Activated naive CD8-positive, alpha-beta T cell (primary cell): ENCODE data around the gene C2orf76.

Experiments used
- H3K27ac Mint-ChIP-seq: one replicate; pipeline ENCODE4 v1.8.0; 2021; ENCODE audit warnings: mixed read lengths
- H3K27me3 Mint-ChIP-seq: one replicate; pipeline ENCODE4 v1.8.0; 2021; ENCODE audit warnings: mixed read lengths
- H3K36me3 Mint-ChIP-seq: one replicate; pipeline ENCODE4 v1.8.0; 2021; ENCODE audit warnings: mixed read lengths
- H3K4me1 Mint-ChIP-seq: one replicate; pipeline ENCODE4 v1.8.0; 2021; ENCODE audit warnings: low read depth, mixed read lengths
- H3K4me3 Mint-ChIP-seq: one replicate; pipeline ENCODE4 v1.8.0; 2021; ENCODE audit warnings: mild to moderate bottlenecking, mixed read lengths
- H3K9me3 Mint-ChIP-seq: one replicate; pipeline ENCODE4 v1.8.0; 2021; ENCODE audit warnings: low read depth, mixed read lengths

Gene C2orf76

GRCh38 chr2:119305497-119306195 is 61.0 kb downstream of the C2orf76 start:
- no peaks in the 10 kb centered on the region for H3K27me3 Mint-ChIP-seq
- no peak overlapping the region for H3K4me3 Mint-ChIP-seq
- H3K4me1 Mint-ChIP-seq: no peaks in the 10 kb centered on the region
- H3K27ac Mint-ChIP-seq: no peak overlapping the region
- H3K36me3 Mint-ChIP-seq: peaks cover 12% of the 10 kb centered on the region
- no peaks in the 10 kb centered on the region for H3K9me3 Mint-ChIP-seq

GRCh38 chr2:119304847-119305246 is 61.8 kb downstream of the C2orf76 start:
- Mint-ChIP-seq H3K27me3 (no peaks in the 10 kb centered on the region), H3K27ac (no peak overlapping the region), H3K9me3 (no peaks in the 10 kb centered on the region), H3K36me3 (peaks cover 15% of the 10 kb centered on the region), H3K4me1 (no peaks in the 10 kb centered on the region), H3K4me3 (no peak overlapping the region)

DNA sequence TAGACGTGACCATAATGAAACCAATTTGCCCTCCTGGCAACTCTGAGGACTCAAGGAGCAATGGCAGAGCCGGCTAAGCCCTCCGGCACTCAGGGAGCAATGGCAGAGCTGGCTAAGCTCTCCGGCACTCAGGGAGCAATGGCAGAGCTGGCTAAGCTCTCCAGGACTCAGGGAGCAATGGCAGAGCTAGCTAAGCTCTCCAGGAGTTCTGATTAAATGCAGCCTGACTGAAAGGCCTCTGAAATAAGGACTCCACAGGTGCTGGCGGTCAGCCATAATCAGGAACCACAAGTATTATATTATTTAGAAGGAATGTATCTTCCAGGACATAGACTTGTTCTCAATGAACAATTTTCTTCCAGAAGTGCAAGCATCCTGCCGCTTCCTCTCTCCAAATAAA is 65.2 kb downstream of the C2orf76 start:
- H3K36me3 Mint-ChIP-seq: peaks cover 14% of the 10 kb centered on the region

DNA sequence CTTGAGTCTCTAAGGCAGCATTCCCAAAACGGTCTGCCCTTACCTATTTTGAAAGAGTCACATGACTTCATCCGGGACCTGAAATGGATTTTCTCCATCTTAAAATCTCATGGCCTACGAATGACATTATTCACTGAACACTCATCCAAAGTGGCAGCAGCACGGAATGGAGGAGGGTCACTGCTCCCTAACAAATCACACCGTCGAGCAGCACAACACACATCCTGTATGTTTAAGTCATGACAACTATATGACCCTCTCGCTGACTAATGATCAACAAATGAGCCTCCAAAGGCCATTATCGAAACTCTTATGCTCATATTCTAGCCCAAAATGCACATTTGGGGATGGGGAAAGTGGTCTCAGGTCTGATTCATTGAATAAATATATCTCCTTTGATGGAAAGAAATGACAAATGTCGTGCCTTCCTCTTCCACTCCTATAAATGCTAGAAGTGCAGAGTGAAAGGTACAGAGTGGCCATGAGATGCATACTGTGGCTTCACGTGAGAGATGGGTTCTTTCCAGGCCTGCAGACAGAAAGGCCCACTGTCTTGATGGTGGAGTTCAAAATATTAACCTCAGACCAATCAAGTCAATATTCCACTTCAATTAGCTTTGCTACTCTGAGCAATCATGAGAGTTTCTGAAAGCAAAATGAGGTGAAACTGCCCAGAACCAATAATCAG is 70.8 kb downstream of the C2orf76 start:
- H3K9me3 Mint-ChIP-seq: no peaks in the 10 kb centered on the region
- H3K27me3 Mint-ChIP-seq: no peaks in the 10 kb centered on the region
- H3K36me3 Mint-ChIP-seq: peaks cover 8% of the 10 kb centered on the region
- H3K4me3 Mint-ChIP-seq: no peak overlapping the region
- no peaks in the 10 kb centered on the region for H3K4me1 Mint-ChIP-seq
- no peak overlapping the region for H3K27ac Mint-ChIP-seq

More for the DNA sequence above, 65.2 kb downstream of the C2orf76 start:
- Mint-ChIP-seq H3K4me1 (no peaks in the 10 kb centered on the region), H3K27me3 (no peaks in the 10 kb centered on the region), H3K9me3 (no peaks in the 10 kb centered on the region), H3K27ac (no peak overlapping the region), H3K4me3 (no peak overlapping the region)

GRCh38 chr2:119294671-119295070 is 72.0 kb downstream of the C2orf76 start:
- no peak overlapping the region for H3K4me3 Mint-ChIP-seq
- H3K36me3 Mint-ChIP-seq: no peaks in the 10 kb centered on the region
- no peak overlapping the region for H3K27ac Mint-ChIP-seq
- H3K9me3 Mint-ChIP-seq: no peaks in the 10 kb centered on the region
- H3K4me1 Mint-ChIP-seq: no peaks in the 10 kb centered on the region
- H3K27me3 Mint-ChIP-seq: no peaks in the 10 kb centered on the region

DNA sequence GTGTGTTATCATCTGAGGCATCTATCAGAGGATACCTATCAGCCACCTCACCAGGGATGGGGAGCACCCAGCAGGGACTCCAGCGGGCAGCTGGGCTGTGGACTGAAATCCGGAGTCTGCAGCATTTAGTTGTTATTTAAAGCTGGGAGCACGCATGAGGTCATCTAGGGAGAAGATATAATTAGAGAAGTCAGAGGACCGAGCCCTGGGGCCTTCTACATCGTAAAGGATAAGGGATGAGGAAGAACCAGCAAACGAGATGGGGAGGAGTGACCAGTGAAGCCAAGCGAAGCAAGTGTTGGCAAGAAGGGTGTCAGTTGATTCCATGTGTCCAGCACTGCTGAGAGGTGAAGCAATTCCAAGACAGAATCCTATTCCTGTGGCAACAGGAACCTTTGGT is 72.7 kb downstream of the C2orf76 start:
- Mint-ChIP-seq H3K4me1 (no peaks in the 10 kb centered on the region), H3K27ac (no peak overlapping the region), H3K36me3 (no peaks in the 10 kb centered on the region), H3K4me3 (no peak overlapping the region), H3K27me3 (no peaks in the 10 kb centered on the region), H3K9me3 (no peaks in the 10 kb centered on the region)

GRCh38 chr2:119293254-119293653 is 73.4 kb downstream of the C2orf76 start:
- no peaks in the 10 kb centered on the region for H3K27me3 Mint-ChIP-seq
- no peaks in the 10 kb centered on the region for H3K36me3 Mint-ChIP-seq
- no peak overlapping the region for H3K27ac Mint-ChIP-seq
- no peak overlapping the region for H3K4me3 Mint-ChIP-seq
- H3K4me1 Mint-ChIP-seq: no peaks in the 10 kb centered on the region
- no peaks in the 10 kb centered on the region for H3K9me3 Mint-ChIP-seq

DNA sequence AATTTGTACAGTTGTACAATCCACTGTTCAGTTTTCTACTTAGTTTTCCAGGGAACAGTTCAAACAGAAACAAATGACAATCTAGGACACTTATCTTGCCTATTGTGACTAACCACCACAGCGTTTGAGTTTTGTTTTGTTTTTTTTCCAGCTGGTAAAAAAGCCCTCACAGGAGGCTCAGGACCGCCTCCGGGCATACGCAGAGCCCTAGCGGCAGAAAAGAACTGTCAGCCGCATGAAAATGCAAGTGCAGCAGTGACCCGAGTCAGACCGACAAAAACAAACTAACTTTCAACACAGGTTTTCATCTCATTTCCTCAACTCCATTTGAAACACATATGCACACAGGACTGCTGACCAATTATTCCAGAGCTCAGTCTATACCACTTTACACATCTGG is 74.4 kb downstream of the C2orf76 start:
- no peaks in the 10 kb centered on the region for H3K36me3 Mint-ChIP-seq
- no peaks in the 10 kb centered on the region for H3K9me3 Mint-ChIP-seq
- H3K4me1 Mint-ChIP-seq: no peaks in the 10 kb centered on the region
- H3K27ac Mint-ChIP-seq: no peak overlapping the region
- no peak overlapping the region for H3K4me3 Mint-ChIP-seq
- no peaks in the 10 kb centered on the region for H3K27me3 Mint-ChIP-seq

DNA sequence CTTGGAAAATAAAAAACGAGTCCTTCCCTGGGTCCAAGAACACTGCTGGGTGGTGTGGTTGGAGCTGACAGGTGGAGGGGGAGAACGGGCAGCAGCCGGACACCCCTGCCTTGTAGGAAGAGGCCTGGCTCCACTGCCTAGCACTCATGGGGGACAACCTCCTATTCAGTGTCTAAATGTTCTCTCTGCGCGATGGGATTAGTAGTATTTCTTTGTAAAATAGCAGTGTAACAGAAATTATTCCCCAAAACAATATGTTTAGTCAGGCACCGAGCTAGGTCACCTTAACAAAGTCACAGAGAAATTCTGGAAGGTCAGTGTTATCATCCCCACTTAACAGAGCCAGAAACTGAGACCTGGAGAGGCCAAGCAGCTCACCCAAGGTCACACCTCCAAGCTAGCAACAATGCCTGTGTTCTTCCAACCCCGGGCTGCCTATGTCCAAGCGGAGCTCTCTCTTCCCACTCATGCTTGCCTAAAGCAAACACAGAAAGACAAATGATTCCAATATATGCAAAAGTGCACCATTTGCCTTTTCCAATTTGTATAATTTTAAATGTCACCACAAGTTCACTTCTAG is 75.0 kb downstream of the C2orf76 start:
- H3K27ac Mint-ChIP-seq: no peak overlapping the region
- H3K27me3 Mint-ChIP-seq: no peaks in the 10 kb centered on the region
- H3K4me3 Mint-ChIP-seq: no peak overlapping the region
- peaks cover under 1% of the 10 kb centered on the region for H3K36me3 Mint-ChIP-seq
- H3K4me1 Mint-ChIP-seq: no peaks in the 10 kb centered on the region
- no peaks in the 10 kb centered on the region for H3K9me3 Mint-ChIP-seq

GRCh38 chr2:119290859-119291587 is 75.6 kb downstream of the C2orf76 start:
- no peaks in the 10 kb centered on the region for H3K9me3 Mint-ChIP-seq
- no peaks in the 10 kb centered on the region for H3K4me1 Mint-ChIP-seq
- H3K4me3 Mint-ChIP-seq: no peak overlapping the region
- no peaks in the 10 kb centered on the region for H3K27me3 Mint-ChIP-seq
- no peak overlapping the region for H3K27ac Mint-ChIP-seq
- H3K36me3 Mint-ChIP-seq: peaks cover 5% of the 10 kb centered on the region

DNA sequence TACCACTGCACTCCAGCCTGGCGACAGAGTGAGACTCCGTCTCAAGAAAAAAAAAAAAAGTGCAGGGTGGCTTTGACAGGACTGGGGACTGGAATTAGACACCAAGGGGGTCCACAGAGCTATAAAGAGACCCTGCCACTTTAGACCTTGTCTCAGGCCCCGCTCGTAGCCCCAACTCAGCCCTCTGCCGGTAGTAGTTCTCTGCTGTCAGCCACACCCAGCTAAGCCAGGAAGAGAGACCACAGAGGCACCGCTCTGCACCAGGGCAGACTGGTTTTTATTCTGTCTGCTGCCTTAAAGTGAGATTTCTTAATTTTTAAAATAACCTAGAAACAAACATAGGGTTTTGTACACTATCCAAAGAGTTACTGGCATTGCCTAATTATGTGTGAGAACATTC is 77.0 kb downstream of the C2orf76 start:
- no peak overlapping the region for H3K27ac Mint-ChIP-seq
- H3K36me3 Mint-ChIP-seq: peaks cover 5% of the 10 kb centered on the region
- H3K27me3 Mint-ChIP-seq: no peaks in the 10 kb centered on the region
- no peaks in the 10 kb centered on the region for H3K9me3 Mint-ChIP-seq
- no peak overlapping the region for H3K4me3 Mint-ChIP-seq
- no peaks in the 10 kb centered on the region for H3K4me1 Mint-ChIP-seq

GRCh38 chr2:119289093-119289492 is 77.5 kb downstream of the C2orf76 start:
- Mint-ChIP-seq H3K27me3 (no peaks in the 10 kb centered on the region), H3K4me1 (no peaks in the 10 kb centered on the region), H3K9me3 (no peaks in the 10 kb centered on the region), H3K36me3 (peaks cover 5% of the 10 kb centered on the region), H3K4me3 (no peak overlapping the region), H3K27ac (no peak overlapping the region)

GRCh38 chr2:119288576-119288975 is 78.1 kb downstream of the C2orf76 start:
- Mint-ChIP-seq H3K9me3 (no peaks in the 10 kb centered on the region), H3K27me3 (no peaks in the 10 kb centered on the region), H3K4me1 (no peaks in the 10 kb centered on the region), H3K4me3 (no peak overlapping the region), H3K36me3 (peaks cover 5% of the 10 kb centered on the region), H3K27ac (no peak overlapping the region)

DNA sequence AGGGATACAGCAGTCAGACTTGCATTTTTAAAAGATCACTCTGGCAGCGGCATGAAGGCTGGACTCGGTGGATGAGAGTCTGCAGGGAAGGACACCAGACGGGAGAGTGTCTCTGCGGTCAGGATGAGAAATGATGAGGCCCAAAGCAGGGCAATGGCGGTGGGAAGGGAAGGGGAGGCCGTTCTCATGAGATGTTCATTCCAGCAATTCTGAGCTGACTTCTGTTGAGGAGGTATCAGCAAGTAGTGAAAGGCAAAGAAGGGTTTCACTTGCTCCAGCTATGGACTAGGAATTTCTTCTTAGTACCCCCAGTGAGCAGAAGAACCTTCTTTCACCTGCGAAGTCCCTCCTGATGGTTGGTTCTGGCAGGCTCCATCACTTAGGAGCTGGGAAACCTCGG is 80.0 kb downstream of the C2orf76 start:
- Mint-ChIP-seq H3K9me3 (no peaks in the 10 kb centered on the region), H3K36me3 (peaks cover 5% of the 10 kb centered on the region), H3K4me1 (no peaks in the 10 kb centered on the region), H3K4me3 (no peak overlapping the region), H3K27ac (no peak overlapping the region), H3K27me3 (no peaks in the 10 kb centered on the region)

DNA sequence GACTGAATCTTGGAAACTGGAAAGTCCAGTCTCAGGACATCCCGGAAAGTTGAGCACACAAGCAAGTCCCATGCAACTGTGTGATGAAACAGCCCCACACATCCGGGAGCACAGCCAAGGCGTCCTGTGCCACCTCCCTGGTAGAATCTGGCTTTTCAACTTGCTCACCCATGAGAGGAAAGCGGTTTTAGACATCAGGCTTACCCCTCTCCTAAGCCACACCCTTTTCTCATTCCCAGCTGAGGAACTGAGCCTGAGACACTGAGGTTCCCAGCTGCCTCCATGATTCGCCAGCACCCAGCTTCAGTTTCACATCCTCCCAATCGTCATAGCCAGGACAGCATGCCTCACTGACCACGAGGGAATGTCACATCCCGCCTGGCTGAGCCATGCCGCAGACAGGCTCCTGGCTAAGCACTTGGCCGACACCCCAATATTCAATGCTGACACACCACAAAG is 82.7 kb downstream of the C2orf76 start:
- Mint-ChIP-seq H3K36me3 (peaks cover 5% of the 10 kb centered on the region), H3K27ac (no peak overlapping the region), H3K27me3 (no peaks in the 10 kb centered on the region), H3K4me3 (no peak overlapping the region), H3K4me1 (no peaks in the 10 kb centered on the region), H3K9me3 (no peaks in the 10 kb centered on the region)
